Mammary epithelial cell (primary cell): ENCODE measurements around the gene LRRC18.

Source experiments
- CTCF ChIP-seq, 2 donors: IDR thresholded peaks in 1 of 2; conservative IDR thresholded peaks in 1 of 2; 2 replicates each; pipeline ENCODE4 v1.5.1; 2011 to 2012; ENCODE audit warnings: inconsistent platforms in 2 of 2, low read length in 2 of 2, mild to moderate bottlenecking in 2 of 2, control low read depth in 1 of 2, low read depth in 1 of 2; ENCODE audit not compliant: insufficient read depth in 1 of 2; ENCODE audit errors: extremely low read depth in 1 of 2
- EZH2 ChIP-seq: IDR thresholded peaks from 2 replicates; pipeline ENCODE4 v1.6.1; 2012; ENCODE audit warnings: low read length, inconsistent platforms, borderline replicate concordance

- no peak for TF ChIP-seq CTCF (conservative IDR thresholded peaks at IDR 0.05 in 1 of 2, IDR thresholded peaks at IDR 0.05 in 1 of 2; ENCODE audit: extremely low read depth in 1 of 2, insufficient read depth in 1 of 2, low read depth in 1 of 2, low read length in 2 of 2)
- TF ChIP-seq EZH2 = no peak
These were observed 19.1 kb upstream of the LRRC18 start for GRCh38 chr10:48958598-48959190.
